HG02943 (cell line): Measurements from ENCODE around the gene THBS3.
"Not testable (repeated sequence)": the region's sequence is repeated elsewhere in the genome, so short reads cannot be mapped to it uniquely, and the experiment has no call there.

Source experiments
- ATAC-seq: cut with Tn5 transposase; IDR thresholded peaks from one replicate; pipeline ENCODE4 v1.9.1; 2021; ENCODE audit warnings: mild to moderate bottlenecking, low read depth, moderate library complexity; ENCODE audit not compliant: unreplicated experiment

THBS3 gene

DNA sequence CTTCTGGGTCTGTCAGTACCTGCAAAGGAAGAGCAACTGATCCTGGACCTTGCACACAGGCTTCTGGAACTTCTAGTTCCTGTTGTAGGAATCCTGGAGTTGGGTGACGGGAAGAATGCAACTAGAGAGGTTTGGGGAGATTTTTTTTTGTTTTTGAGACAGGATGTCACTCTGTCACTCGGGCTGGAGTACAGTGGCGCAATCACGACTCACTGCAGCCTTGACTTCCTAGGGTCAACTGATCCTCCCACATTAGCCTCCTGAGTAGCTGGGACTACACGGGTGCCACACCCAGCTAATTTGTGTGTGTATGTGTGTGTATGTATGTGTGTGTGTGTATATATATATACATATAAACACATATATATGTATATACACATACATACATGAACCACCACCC, 28.8 kb upstream of the THBS3 start:
- no peak for ATAC-seq

DNA sequence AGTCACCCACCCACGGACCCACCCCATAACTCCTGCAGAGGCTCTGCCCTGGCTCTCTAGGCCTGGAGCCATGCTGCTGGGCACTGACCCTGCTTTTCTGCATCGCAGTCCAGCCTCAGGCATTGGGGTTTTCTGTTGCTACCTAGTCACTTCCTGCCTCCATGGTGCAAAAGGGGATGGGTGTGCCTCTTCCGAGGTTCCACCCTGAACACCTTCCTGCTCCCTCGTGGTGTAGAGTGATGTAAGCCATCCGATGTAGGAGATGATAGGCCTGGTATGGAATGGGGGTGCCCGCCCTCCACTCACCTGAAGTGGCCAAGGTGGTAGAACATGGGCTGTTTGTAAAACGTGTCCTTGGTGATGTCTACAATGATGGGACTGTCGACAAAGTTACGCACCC, 27.7 kb upstream of the THBS3 start:
- not testable (repeated sequence) for ATAC-seq

DNA sequence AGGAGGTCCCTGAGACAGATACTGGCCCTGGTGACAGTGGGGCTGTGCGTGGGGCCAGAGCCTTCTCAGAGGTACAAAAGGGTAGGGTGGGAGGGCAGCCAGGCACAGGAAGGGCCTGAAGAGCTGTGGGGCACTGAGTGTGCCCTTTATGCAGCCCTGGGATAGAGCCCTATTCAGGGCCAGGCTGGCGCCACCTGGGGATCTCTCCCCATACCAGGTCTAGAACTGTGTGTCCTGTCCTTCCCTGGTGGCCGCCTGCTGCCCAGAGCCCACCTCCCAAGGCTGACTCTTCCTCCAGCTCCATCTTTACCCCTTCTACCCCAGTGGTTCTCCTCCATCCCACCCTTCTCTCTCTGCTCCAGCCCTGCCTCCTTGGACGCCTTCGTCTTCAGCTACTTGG, 25.8 kb upstream of the THBS3 start:
- not testable (repeated sequence) for ATAC-seq

DNA sequence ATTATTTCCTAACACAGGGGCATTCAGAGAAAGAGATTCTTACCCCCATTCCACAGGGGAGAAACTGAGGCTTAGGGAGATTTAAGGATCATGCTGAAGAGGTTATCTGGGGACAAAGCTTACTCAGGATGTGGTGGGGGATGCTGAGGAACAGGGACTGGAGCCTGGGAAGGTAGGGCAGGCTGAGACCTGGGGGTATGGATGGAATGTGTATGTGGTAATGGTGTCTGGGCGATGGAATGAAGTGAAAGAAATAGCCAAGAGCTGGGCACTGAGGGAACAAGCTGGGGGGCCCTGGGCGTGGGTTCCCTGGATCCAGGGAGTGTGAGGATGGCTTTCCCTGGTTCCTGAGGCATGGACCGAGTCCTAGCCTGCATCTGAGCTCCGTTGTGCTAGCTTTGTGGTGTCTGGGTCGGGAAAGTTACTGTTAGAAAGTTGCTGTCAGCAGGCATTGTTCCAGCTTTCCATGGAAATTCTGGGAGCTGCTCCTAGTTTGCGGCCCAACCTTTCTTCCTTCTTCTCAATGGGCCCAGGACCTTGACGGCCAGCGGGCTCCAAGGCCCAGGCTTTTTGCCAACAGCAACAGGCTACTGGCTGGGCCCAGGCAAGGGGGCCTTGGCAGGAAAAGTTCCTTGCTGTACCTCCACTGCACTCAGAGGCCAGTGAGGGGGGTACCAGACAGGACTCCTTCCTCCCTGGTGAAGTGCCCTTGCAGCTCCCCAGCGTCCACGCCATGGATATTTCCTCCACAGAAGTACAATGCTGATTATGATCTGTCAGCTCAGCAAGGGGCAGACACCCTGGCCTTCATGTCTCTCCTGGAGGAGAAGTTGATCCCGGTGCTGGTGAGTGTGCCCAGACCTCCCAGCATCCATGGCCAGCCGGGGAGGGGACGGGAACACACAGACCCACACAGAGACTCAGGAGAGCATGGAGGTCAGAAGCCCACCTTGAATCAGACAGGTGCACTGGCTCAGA, 24.6 kb upstream of the THBS3 start:
- ATAC-seq: not testable (repeated sequence)

DNA sequence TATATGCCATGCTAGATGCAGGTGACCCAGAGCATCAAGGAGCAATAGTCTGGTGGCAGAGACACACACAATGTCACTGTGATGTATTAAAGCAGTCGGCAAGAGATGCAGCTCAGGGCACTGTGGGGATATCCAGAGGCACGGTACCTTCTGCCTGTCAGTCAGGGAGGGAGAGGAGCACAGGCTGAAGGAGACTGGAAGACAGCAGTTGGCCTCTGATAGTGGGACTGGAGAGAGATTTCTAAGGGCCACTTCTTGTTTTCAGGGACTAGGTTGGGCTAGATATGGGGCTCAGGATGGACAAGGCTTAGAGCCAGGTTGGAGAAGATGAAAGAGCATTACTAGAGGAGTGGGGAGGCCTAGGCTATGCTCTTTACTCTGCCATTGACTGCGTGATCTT, 23.6 kb upstream of the THBS3 start:
- not testable (repeated sequence) for ATAC-seq

DNA sequence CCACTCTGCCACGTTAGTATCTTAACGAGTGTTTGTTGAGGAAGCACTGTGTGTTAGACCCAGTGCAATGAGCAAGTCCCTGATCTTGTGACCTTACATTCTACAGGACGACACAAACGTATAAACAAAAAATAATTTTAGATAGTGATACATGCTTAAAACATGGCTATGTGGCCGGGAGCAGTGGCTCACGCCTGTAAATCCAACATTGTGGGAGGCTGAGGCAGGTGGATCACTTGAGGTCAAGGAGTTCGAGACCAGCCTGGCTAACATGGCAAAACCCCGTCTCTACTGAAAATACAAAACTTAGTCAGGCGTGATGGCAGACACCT, 20.4 kb upstream of the THBS3 start:
- peak; percentile 3 for ATAC-seq

DNA sequence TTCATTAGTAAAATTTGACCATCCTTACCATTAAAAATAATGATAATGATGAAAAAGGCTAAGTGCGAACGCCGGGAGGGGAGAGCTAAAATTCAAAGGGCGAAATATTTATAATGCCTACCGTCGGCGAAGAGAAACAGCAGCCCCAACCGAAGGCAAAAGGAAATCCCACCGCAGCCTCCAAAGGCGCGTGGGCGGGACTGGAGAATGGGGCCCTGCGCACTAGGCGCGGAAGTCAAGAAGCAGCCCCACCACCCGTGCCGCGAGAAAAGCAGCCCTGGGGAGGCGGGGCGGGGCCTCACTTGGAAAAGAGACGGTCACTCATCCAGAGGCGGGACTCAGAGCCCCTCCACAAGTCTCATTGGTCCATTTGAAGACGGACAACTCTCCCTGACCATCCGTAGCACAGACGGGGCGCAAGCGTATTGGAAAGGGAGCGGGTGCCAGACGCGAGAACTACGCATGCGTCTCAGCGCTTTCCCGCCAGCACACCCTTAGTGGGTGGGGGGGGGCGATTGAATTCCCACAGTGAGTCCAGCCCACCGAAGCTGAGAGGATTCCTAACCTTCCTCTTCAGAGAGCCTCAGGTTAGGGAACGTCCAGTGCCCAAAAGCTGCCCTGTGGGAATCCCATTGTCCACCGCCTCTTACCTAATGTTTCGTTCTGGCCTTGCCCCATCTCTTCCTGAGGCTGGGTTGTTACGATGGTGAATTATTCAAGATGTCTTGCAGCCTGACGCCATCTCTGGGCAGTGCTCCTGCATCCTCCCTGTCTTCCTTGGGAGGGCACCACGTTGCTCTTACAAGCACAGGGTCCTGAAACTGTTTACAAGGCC, 19.8 kb upstream of the THBS3 start:
- peak; percentile 96 for ATAC-seq

DNA sequence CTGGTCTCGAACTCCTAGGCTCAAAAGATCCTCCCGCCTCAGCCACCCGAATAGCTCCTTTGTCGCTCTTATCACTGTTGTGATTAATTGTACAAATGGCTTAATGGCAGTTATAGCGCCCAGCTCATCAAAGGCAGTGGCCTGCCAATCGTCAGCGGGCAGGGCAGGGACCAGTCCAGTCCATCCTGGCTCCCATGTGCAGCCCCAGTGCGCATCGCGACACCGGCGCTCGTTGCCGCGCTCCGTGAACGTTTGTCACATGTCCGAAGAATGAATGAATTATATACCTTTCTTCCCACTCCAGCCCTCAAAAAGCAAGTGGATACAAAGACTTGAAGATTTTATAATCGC, 19.2 kb upstream of the THBS3 start:
- ATAC-seq: no peak

DNA sequence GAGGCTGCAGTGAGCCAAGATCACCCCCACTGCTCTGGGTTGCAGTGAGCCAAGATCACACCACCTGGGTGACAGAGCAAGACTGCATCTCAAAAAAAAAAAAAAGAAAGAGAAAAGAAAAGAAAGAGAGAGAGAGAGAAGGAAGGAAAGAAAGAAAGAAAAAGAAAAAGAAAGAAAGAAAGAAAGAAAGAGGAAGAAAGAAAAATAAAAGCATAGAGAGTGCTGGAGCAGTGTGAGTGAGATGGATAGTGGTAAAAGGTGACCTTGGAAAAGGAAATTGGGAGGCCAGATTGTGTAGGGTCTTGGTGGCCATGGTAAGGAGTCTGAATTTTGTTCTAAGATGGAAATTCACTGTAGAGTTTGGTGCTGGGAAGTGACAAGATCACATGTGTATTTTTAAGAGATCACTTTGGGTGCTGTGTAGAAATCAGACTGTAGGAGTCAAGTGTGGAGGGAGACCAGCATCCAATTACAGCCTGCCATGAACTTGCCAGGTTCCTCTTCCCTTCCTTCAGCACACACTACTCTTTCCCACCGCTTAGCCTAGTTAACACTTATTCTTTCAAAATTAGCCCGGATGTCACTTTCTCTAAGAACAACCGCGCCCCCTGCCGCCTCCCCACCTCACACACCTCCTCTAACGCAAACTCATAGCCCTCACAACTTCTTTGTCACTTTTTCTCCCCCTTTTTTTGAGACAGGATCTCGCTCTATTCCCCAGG, 18.7 kb upstream of the THBS3 start:
- no peak for ATAC-seq

DNA sequence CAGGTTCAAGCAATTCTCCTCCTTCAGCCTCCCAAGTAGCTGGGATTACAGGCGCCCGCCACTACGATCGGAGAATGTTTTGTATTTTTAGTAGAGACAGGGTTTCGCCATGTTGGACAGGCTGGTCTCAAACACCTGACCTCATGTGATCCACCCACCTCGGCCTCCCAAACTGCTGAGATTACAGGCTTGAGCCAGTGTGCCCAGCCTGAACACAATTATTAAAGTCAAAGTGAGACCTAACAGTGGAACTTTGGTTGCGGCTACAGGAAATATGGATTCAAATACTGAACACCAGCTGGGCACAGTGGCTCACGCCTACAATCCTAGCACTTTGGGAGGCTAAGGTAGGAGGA, 17.7 kb upstream of the THBS3 start:
- not testable (repeated sequence) for ATAC-seq

DNA sequence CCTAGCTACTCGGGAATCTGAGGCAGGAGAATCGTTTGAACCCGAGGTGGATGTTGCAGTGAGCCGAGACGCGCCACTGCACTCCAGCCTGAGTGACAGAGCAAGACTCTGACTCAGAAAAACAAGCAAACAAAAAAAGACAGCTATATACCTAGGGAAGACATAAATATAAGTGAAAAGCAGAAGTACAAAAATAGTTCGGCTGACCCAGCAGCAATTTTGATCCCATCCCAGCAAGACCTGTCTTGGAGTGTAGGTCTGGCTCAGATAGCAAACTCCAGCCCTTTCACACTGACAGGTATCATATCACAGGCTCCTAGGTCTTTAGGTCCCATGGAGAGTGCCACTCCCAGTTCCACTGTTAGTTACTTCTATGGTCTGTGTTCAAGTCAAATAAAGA, 15.3 kb upstream of the THBS3 start:
- ATAC-seq: no peak

DNA sequence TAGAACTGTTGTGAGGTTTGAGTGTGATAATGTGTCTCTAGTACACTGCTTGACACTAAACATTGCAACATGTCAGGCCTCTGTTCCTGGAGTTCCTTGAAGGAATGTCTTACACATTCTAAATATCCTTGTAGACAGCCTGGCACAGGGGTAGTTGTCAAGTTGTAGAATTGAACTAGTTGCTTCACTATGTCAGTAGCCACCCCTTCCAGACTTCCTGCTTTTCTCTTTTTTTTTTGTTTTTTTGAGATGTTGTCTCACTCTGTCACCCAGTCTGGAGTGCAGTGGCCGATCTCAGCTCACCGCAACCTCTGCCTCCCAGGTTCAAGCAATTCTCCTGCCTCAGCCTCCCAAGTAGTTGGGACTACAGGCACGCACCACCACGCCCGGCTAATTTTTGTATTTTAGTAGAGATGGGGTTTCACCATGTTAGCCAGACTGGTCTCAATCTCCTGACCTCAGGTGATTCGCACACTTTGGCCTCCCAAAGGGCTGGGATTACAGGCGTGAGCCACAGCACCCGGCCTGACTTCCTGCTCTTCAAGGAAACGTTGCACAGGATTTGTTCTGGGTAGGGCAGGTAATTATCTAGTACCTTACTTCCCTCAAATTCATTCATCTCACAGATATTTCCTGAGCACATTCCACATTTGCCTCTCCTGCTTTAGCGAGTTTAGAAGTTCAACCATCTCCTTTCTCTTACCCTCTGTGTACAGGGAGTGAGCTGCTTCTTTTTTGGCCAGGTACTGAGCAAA, 12.7 kb upstream of the THBS3 start:
- ATAC-seq: not testable (repeated sequence)

DNA sequence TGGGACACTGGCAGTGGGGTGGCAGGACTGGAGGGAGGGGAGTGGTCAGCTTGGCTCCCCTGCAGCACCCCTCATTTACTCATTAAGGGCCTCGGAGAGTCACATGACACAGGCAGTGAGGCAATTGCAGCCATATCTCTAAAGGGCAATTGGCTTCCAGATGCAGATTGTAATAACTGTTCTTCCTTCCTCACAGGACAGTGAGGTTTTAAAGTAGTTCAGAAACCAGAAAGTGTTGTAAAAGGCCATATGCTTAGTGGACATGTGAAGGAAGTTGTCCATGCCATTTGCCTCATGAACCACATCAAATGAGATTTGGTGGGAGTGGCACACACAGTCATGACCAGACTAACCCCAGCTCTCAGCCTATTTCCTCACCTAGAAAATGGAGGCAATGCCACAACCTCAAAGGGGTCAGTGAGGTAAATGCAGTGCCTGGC, 11.9 kb upstream of the THBS3 start:
- ATAC-seq: no peak

DNA sequence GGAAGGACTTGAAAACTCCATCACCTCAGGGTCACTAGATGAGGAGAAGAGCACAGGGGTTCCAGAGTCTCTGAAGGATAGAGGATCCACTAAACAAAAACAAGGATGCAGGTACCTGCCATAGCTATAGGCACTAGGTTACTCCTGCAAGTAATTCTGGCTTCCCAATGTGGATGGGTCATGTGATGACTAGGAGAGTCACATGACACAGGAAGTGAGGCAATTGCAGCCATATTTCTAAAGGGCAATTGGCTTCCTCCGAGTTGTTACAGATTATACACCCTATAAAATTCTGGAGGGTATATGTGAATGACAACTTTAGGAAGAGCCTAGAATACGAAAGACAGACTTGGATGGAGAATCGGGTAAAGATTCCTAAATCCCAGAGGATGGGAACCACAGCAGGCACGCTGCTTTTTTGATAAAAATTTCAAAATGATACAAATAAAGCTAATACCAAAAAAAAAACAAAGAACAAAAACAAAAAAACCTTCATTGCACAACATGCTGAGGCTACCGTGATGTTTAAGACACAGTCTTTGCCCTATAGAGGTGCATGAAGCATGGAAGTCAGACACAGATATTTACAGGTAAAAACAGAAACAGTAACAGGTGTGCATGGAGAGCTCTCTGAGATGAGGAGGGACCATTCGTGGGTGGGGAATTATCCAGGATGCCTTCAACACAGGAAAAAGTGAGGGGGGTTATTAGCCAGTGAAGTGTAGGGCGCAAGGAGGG, 11.3 kb upstream of the THBS3 start:
- no peak for ATAC-seq

DNA sequence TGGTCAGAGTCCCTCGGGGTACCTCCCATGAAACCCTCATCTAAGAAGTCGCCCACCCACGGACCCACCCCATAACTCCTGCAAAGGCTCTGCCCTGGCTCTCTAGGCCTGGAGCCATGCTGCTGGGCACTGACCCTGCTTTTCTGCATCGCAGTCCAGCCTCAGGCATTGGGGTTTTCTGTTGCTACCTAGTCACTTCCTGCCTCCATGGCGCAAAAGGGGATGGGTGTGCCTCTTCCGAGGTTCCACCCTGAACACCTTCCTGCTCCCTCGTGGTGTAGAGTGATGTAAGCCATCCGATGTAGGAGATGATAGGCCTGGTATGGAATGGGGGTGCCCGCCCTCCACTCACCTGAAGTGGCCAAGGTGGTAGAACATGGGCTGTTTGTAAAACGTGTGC, 7.0 kb upstream of the THBS3 start:
- not testable (repeated sequence) for ATAC-seq

DNA sequence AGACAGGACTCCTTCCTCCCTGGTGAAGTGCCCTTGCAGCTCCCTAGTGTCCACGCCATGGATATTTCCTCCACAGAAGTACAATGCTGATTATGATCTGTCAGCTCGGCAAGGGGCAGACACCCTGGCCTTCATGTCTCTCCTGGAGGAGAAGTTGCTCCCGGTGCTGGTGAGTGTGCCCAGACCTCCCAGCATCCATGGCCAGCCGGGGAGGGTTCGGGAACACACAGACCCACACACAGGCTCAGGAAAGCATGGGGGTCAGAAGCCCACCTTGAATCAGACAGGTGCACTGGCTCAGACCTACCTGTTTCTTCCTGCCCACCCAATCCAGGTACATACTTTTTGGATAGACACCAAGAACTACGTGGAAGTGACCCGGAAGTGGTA, 4.3 kb upstream of the THBS3 start:
- ATAC-seq: not testable (repeated sequence)

DNA sequence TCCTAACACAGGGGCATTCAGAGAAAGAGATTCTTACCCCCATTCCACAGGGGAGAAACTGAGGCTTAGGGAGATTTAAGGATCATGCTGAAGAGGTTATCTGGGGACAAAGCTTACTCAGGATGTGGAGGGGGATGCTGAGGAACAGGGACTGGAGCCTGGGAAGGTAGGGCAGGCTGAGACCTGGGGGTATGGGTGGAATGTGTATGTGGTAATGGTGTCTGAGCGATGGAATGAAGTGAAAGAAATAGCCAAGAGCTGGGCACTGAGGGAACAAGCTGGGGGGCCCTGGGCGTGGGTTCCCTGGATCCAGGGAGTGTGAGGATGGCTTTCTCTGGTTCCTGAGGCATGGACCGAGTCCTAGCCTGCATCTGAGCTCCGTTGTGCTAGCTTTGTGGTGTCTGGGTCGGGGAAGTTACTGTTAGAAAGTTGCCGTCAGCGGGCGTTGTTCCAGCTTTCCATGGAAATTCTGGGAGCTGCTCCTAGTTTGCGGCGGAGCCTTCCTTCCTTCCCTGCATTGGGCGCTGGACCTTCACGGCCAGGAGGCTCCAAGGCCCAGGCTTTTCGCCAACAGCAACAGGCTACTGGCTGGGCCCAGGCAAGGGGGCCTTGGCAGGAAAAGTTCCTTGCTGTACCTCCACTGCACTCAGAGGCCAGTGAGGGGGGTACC, 3.8 kb upstream of the THBS3 start:
- ATAC-seq: not testable (repeated sequence)

DNA sequence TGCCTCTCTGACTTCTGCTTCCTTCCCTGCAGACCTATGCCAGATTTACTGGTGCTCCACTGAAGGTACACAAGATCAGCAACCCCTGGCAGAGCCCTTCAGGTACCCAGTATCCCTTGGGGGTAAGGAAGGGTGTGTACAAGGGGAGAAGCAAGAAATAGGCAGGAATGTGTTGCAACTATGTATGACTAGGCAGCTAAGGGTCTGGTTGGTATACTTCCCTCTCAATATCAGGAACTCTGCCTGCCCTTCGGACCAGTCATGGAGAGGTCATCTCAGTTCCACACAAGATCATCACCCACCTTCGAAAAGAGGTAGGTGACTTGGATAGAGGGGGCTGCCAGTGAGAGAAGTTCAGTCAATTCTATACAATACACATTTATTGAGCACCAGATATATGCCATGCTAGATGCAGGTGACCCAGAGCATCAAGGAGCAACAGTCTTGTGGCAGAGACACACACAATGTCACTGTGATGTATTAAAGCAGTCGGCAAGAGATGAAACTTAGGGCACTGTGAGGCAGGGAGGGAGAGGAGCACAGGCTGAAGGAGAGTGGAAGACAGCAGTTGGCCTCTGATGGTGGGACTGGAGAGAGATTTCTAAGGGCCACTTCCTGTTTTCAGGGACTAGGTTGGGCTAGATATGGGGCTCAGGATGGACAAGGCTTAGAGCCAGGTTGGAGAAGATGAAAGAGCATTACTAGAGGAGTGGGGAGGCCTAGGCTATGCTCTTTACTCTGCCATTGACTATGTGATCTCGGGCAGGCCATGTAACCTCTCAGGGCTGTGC, 2.8 kb upstream of the THBS3 start:
- ATAC-seq: no peak
